ENCODE measurements around the gene COLEC12. TPM values are rescaled to one million over a fixed set of nuclear protein-coding genes. Genes with fewer than 3 reads are reported as not detected.

The COLEC12 gene
- total RNA-seq, 2 donors from 2014 or later = 10.9 to 15.3 TPM

DNA sequence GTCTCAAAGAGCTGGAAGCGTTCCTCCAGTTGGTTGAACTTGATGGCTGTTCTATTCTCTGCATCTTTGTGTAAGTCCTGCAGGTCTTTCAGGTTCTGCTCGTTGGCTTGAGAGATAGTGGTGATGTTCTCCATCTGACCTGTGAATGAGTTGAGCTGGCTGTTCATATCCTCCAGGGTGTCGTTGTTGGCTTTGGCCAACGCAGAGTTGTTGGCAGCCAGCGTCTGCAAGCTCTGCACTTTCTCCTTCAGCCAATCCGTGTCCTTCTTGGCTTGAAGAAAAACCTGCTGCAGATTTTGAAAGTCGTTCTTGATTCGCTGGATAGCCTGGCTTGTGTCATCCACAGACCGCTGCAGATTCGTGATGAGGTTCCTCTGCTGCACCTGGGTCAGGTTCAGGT, 153.9 kb downstream of the COLEC12 start:
- no peaks in the 10 kb centered on the region for H3K36me3 ChIP-seq
- no peaks in the 10 kb centered on the region for H3K4me1 ChIP-seq
- H3K9me3 ChIP-seq = no peaks in the 10 kb centered on the region
- H3K27me3 ChIP-seq = no peaks in the 10 kb centered on the region
- no peak for DNase-seq (ENCODE audit: low spot score)
- TF ChIP-seq, protein P1, sequence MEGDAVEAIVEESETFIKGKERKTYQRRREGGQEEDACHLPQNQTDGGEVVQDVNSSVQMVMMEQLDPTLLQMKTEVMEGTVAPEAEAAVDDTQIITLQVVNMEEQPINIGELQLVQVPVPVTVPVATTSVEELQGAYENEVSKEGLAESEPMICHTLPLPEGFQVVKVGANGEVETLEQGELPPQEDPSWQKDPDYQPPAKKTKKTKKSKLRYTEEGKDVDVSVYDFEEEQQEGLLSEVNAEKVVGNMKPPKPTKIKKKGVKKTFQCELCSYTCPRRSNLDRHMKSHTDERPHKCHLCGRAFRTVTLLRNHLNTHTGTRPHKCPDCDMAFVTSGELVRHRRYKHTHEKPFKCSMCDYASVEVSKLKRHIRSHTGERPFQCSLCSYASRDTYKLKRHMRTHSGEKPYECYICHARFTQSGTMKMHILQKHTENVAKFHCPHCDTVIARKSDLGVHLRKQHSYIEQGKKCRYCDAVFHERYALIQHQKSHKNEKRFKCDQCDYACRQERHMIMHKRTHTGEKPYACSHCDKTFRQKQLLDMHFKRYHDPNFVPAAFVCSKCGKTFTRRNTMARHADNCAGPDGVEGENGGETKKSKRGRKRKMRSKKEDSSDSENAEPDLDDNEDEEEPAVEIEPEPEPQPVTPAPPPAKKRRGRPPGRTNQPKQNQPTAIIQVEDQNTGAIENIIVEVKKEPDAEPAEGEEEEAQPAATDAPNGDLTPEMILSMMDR (IDR thresholded peaks at IDR 0.05) = no peak
- no peak overlapping the region for H3K27ac ChIP-seq
- no peak overlapping the region for H3K4me3 ChIP-seq

DNA sequence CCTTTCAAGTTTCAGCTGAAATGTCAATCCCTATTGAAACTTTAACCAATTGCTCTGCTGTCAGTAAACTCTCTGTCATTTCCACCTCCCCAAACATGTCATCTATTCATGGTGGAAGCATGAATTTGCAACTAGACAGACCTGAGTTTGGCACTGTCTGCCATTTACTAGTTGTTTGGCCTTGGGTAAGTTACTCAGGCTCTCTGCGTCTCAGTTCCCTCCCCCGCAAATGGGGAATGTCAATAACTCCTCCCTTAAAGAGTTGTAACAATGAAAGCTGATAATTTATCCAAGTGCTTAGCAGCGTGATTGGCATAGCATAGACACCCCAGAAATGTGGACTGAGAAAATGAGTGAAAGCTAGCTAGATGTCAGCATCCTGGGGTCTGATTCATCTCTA, 159.4 kb downstream of the COLEC12 start:
- H3K36me3 ChIP-seq = no peaks in the 10 kb centered on the region
- no peaks in the 10 kb centered on the region for H3K4me1 ChIP-seq
- no peak for DNase-seq (ENCODE audit: low spot score)
- H3K9me3 ChIP-seq = no peaks in the 10 kb centered on the region
- no peak overlapping the region for H3K4me3 ChIP-seq
- TF ChIP-seq, protein P1 (IDR thresholded peaks at IDR 0.05) = no peak
- no peaks in the 10 kb centered on the region for H3K27me3 ChIP-seq
- no peak overlapping the region for H3K27ac ChIP-seq

DNA sequence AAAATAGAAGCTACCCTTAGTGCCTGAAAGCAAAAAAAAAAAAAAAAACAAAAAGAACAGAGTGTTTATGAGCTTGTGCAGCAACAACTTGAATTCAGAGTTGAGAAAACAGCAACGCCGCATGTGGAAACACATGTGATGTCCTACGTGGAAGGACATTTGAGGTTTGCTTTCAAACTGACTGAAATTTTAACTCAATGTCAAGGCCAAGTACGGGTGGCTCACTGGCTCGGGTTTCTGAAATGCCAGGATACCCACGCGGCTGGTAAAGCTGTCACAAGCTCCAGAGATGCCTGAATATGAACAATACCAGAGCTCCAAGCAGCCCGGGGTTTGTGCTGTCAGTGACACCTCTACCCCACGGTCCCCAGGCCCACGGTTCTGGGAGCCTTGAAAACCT, 160.5 kb downstream of the COLEC12 start:
- TF ChIP-seq, protein P1 (IDR thresholded peaks at IDR 0.05) = no peak
- Histone ChIP-seq H3K4me3 (no peak overlapping the region), H3K9me3 (no peaks in the 10 kb centered on the region), H3K36me3 (no peaks in the 10 kb centered on the region), H3K27ac (no peak overlapping the region), H3K27me3 (no peaks in the 10 kb centered on the region), H3K4me1 (no peaks in the 10 kb centered on the region)
- DNase-seq (ENCODE audit: low spot score) = no peak

DNA sequence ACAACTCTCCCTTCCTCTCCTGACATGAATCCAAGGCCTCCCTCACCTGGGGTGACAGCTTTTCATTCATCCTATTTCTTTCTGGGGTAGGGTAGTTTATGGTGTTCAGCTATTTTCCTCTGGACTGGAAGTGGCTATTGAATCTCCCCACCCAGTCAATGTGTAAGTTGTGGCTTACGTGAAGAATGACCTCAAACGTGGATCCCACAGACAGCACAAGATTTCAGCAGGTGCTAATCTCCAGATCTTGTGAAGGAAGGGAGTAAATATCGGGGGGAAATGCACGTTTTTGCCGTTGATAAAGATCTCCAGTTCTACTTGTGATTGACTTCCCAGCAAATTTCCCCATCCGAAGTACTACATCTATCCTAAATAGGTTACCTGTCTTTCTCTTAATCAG, 161.3 kb downstream of the COLEC12 start:
- H3K9me3 ChIP-seq = no peaks in the 10 kb centered on the region
- no peaks in the 10 kb centered on the region for H3K27me3 ChIP-seq
- H3K36me3 ChIP-seq = no peaks in the 10 kb centered on the region
- no peak overlapping the region for H3K27ac ChIP-seq
- TF ChIP-seq, protein P1 (IDR thresholded peaks at IDR 0.05) = no peak
- DNase-seq (ENCODE audit: low spot score) = no peak
- H3K4me1 ChIP-seq = no peaks in the 10 kb centered on the region
- H3K4me3 ChIP-seq = no peak overlapping the region

DNA sequence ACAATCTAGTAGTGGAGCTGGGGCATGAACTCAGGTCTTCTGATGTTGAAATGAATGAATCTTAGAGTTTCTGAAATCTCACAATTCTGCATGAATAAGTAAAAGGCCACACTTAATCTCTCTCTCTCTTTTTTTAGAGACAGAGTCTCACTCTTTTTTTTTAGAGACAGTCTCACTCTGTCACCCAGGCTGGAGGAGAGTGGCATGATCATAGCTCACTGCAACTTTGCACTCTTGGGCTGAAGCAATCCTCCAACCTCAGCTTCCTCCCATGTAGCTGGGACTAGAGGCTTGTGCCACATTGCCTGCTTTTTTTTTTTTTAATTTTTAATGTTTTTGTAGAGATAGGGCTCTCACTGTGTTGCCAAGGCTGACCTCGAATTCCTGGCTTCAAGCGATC, 163.8 kb downstream of the COLEC12 start:
- no peaks in the 10 kb centered on the region for H3K36me3 ChIP-seq
- H3K27me3 ChIP-seq = no peaks in the 10 kb centered on the region
- no peak overlapping the region for H3K27ac ChIP-seq
- TF ChIP-seq, protein P1 (IDR thresholded peaks at IDR 0.05) = no peak
- H3K4me1 ChIP-seq = peaks cover 0 to 15% of the 10 kb centered on the region in 2 donors
- DNase-seq (ENCODE audit: low spot score) = no peak
- no peaks in the 10 kb centered on the region for H3K9me3 ChIP-seq
- H3K4me3 ChIP-seq = no peak overlapping the region

DNA sequence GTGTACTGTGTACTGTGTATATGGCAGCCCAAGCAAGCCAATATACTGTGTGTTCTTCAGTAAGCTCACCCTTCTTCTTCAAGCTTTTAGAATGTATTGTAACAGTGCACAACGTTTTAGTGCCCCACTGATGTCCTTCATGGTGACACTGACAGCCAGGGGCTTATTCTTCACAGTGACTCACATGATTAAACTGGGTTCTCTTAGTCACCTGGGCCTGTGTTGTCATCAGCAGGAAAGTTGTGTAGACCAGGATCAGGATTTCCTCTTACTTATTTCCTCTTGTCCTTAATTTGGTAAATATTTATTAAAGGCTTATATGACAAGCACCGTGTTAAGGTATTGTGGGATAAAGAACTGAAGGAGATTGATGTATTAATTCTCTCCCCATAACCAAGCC, 164.8 kb downstream of the COLEC12 start:
- no peak overlapping the region for H3K27ac ChIP-seq
- no peak overlapping the region for H3K4me3 ChIP-seq
- TF ChIP-seq, protein P1 (IDR thresholded peaks at IDR 0.05) = no peak
- peaks cover 0 to 19% of the 10 kb centered on the region in 2 donors for H3K4me1 ChIP-seq
- no peaks in the 10 kb centered on the region for H3K27me3 ChIP-seq
- no peak for DNase-seq (ENCODE audit: low spot score)
- H3K36me3 ChIP-seq = no peaks in the 10 kb centered on the region
- H3K9me3 ChIP-seq = no peaks in the 10 kb centered on the region

All from right atrium auricular region (tissue), 2 donors.